K562 (cell line): ENCODE measurements around the gene DGUOK. TPM values are rescaled to one million over a fixed set of nuclear protein-coding genes. Genes with fewer than 3 reads are reported as not detected.

Source experiments
- ATAC-seq: fragments of 200-7000 bp; cut with Tn5 transposase; 3 replicates; pipeline ENCODE4 v1.9.1; 2020; ENCODE audit warnings: moderate library complexity
- BruUV-seq: library from RNA; stranded (reverse); fragments of 400-500 nt; replicated peaks from 2 replicates; lab custom pipeline; 2021; lab: Mats Ljungman, UMichigan
- CTCF ChIA-PET: fragments of 300-600 bp; formaldehyde crosslinking; extraction: SDS; loops from one replicate; lab custom pipeline; 2021; ENCODE audit warnings: low intra/inter-chr PET ratio; lab: Yijun Ruan, JAX
- POLR2A ChIA-PET: fragments of 300-600, 350-650 bp; sonication (Branson Sonifier 250); formaldehyde crosslinking; extraction: SDS; loops from one replicate; lab custom pipeline; 2021; ENCODE audit warnings: antibody characterized with exemption, inconsistent platforms; lab: Yijun Ruan, JAX
- DNase-seq, 4 experiments: peaks; one replicate each; pipeline versions ENCODE4 v3.0.0 to v3.0.0-alpha.2; 2011 to 2018; ENCODE audit warnings: low spot score in 3 of 4, mixed read lengths in 3 of 4; ENCODE audit errors: extremely low read depth in 1 of 4
- FAIRE-seq: peaks from 2 replicates; lab custom pipeline; 2011; peaks lifted over from hg19 to GRCh38; lab: Jason Lieb, UNC
- H2AFZ ChIP-seq: 2 replicates; pipeline ENCODE4 v1.6.0; 2011; ENCODE audit warnings: low read depth, low read length, control low read depth, inconsistent platforms
- H3K27ac ChIP-seq: fragments of 200-600 bp; 3 replicates; pipeline ENCODE4 v1.8.0; 2011; ENCODE audit warnings: low read depth, mild to moderate bottlenecking, control low read depth, inconsistent platforms, low read length, moderate library complexity, mixed read lengths; ENCODE audit errors: extremely low read depth
- H3K27me3 ChIP-seq, 2 experiments: fragments of 300-600 bp in 1 of 2; 2 replicates in 1 of 2; 3 replicates in 1 of 2; pipeline versions ENCODE4 v1.6.0 to v1.8.0; 2011; ENCODE audit warnings: inconsistent platforms in 2 of 2, low read length in 2 of 2, mild to moderate bottlenecking in 1 of 2, mixed read lengths in 1 of 2, moderate library complexity in 1 of 2; ENCODE audit not compliant: control insufficient read depth in 2 of 2, insufficient read depth in 2 of 2
- H3K36me3 ChIP-seq: fragments of 300-600 bp; 3 replicates; pipeline ENCODE4 v1.8.0; 2011; ENCODE audit warnings: mild to moderate bottlenecking, low read length, inconsistent platforms; ENCODE audit not compliant: control insufficient read depth, insufficient read depth
- H3K4me1 ChIP-seq, 2 experiments: fragments of 200-600 bp in 1 of 2; replicated peaks in 1 of 2; 2 replicates in 1 of 2; 3 replicates in 1 of 2; pipeline versions ENCODE4 v1.5.1 to v1.8.0; 2011; ENCODE audit warnings: inconsistent platforms in 2 of 2, low read length in 2 of 2, mild to moderate bottlenecking in 1 of 2, mixed read lengths in 1 of 2, moderate library complexity in 1 of 2; ENCODE audit not compliant: control insufficient read depth in 2 of 2, insufficient read depth in 2 of 2
- H3K4me2 ChIP-seq: 2 replicates; pipeline ENCODE4 v1.6.1; 2011; ENCODE audit warnings: low read length, control low read depth, inconsistent platforms, mixed read lengths; ENCODE audit not compliant: insufficient read depth
- H3K4me3 ChIP-seq: fragments of 200-600 bp; sonication (generic), shearing (Covaris generic); 2 replicates; pipeline ENCODE4 v1.5.1; 2016; ENCODE audit warnings: control low read depth, inconsistent platforms
- H3K79me2 ChIP-seq: fragments of 200-600 bp; 3 replicates; pipeline ENCODE4 v1.8.0; 2011; ENCODE audit warnings: low read length, inconsistent platforms; ENCODE audit not compliant: control insufficient read depth, insufficient read depth
- H3K9ac ChIP-seq, 2 experiments: 2 replicates each; pipeline versions ENCODE4 v1.6.0 to v1.6.1; 2011; ENCODE audit warnings: low read depth in 2 of 2, low read length in 2 of 2, control low read depth in 1 of 2, inconsistent platforms in 1 of 2, mild to moderate bottlenecking in 1 of 2, mixed read lengths in 1 of 2; ENCODE audit not compliant: insufficient read depth in 1 of 2
- H3K9me1 ChIP-seq: one replicate; pipeline ENCODE4 v1.6.0; 2011; ENCODE audit warnings: inconsistent platforms, mild to moderate bottlenecking, low read length, moderate library complexity; ENCODE audit not compliant: control insufficient read depth, insufficient read depth
- H3K9me3 ChIP-seq: replicated peaks from 2 replicates; pipeline ENCODE4 v1.5.1; 2011; ENCODE audit warnings: low read depth, low read length, inconsistent platforms; ENCODE audit not compliant: control insufficient read depth, insufficient read depth
- H4K20me1 ChIP-seq: replicated peaks from 2 replicates; pipeline ENCODE4 v1.6.1; 2011; ENCODE audit warnings: low read length, inconsistent platforms, mixed read lengths; ENCODE audit not compliant: control insufficient read depth, insufficient read depth
- ZNF121 ChIP-seq: sonication (generic); formaldehyde crosslinking; conservative IDR thresholded peaks from 2 replicates; pipeline ENCODE4 v1.8.0; 2022; ENCODE audit warnings: missing genetic modification reagents
- ZNF165 ChIP-seq: fragments of 250-450 bp; sonication (Bioruptor Pico); IDR thresholded peaks from 2 replicates; pipeline ENCODE4 v1.4.0; 2020; ENCODE audit warnings: borderline replicate concordance
- ZNF316 ChIP-seq: fragments of 450-650 bp; IDR thresholded peaks from 2 replicates; pipeline ENCODE4 v1.6.1; 2016
- ZNF507 ChIP-seq: conservative IDR thresholded peaks from 2 replicates; pipeline ENCODE4 v1.6.1; 2017; ENCODE audit warnings: missing genetic modification characterization, missing compliant biosample characterization
- ZNF696 ChIP-seq: fragments of 250-450 bp; sonication (Bioruptor Pico); conservative IDR thresholded peaks from 2 replicates; pipeline ENCODE4 v1.4.0; 2020; ENCODE audit warnings: mild to moderate bottlenecking, moderate library complexity
- WGBS: fragments of 100-300 bp; shearing (Covaris generic); methylation state at CpG from one replicate; pipeline ENCODE4 v1.1.6; 2016; ENCODE audit warnings: low coverage, mixed read lengths; ENCODE audit not compliant: insufficient coverage; ENCODE audit errors: missing lambda C conversion rate; 5-methylcytosine and 5-hydroxymethylcytosine counted together
- in situ Hi-C: fragments of 300-500 bp; cut with MboI; formaldehyde crosslinking; loops from 4 replicates; pipeline ENCODE4 v1.15.0; 2018; ENCODE audit warnings: inconsistent platforms, mixed read lengths
- intact Hi-C: fragments of 100-400 bp; cut with micrococcal nuclease; formaldehyde crosslinking; loops from 2 replicates; pipeline ENCODE4 v1.14.2; 2022
- polyA plus RNA-seq, 8 experiments: library from polyadenylated mRNA; depleted of rRNA in 4 of 8; stranded (reverse) in 5 of 8; unstranded in 3 of 8; fragments of >200 nt; fragmentation: Nextera tagmentation in 2 of 8; fragmentation: Illumina TruSeq in 1 of 8; extraction: Ambion mirVana in 2 of 8; extraction: Trizol in 1 of 8; gene quantifications; 2 replicates each; pipeline versions ENCODE4 v1.2.1 to v1.2.3, GENCODE V29; 2011 to 2014; ENCODE audit warnings: inconsistent platforms in 1 of 8, missing spikeins in 1 of 8
- total RNA-seq, 7 experiments: library from RNA; depleted of rRNA in 6 of 7; stranded (reverse); fragments of >200 nt in 6 of 7; fragmentation: Illumina TruSeq in 2 of 7; extraction: Trizol in 2 of 7; gene quantifications; 2 replicates each; pipeline versions ENCODE4 v1.2.1 to v1.2.3, GENCODE V29; 2011 to 2021; ENCODE audit warnings: low replicate concordance in 1 of 7
- TF ChIP-seq, protein P1 (sequence below): fragments of 450-650 bp; IDR thresholded peaks from 2 replicates; pipeline ENCODE4 v1.6.1; 2016; ENCODE audit warnings: mild to moderate bottlenecking, moderate library complexity
- TF ChIP-seq, protein P2 (sequence below), 2 experiments: IDR thresholded peaks; 2 replicates each; pipeline ENCODE4 v1.6.1; 2012; ENCODE audit warnings: improper control_type of control experiment in 2 of 2, low read depth in 2 of 2, low read length in 2 of 2, borderline replicate concordance in 1 of 2

The DGUOK gene
- total and polyA plus RNA-seq, 9 of the 15 experiments (the other 6 are each of a cell fraction or from before 2014, with no cell fraction given): 67.0 to 288 (median 126) TPM

DNA sequence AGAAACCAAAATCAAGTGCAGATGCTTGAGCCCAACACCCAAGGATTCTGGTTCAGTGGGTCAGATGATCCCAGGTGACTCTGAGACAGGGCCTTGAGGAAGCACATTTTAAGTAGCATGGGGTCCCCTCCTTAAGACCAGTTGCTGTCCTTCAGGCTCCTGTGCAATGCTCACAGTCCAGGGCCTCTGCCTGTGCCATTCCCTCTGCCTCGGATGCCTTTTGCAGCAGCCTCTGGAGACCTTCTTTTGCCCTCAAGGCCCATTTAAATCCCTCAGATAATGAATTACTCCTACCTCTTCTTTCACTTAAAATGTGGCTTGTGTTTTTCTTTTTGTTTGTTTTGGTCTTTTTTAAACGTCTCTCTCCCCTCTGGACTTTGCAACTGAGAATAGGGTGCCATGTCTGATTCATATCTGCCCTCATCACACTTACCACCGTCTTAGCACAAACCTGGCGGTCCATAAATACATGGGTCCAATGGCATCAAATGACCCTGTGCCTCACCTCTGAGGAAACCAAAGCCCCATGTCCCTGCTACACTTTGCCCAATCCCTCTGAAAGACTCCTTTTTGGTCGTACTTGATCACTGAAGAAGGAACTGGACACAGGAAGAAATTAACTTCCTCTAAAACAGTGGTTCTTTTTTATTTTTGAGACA is 19.7 kb upstream of the DGUOK start:
- in situ Hi-C loops: no loop called here
- Histone ChIP-seq H3K27me3 (no peaks in the 10 kb centered on the region; a peak in 1 of 5 replicates), H2AFZ (peak overlapping the region; percentile 3; the same call in 1 of the 2 replicates), H3K27ac (no peak overlapping the region), H3K9me1 (no peaks in the 10 kb centered on the region), H3K36me3 (no peaks in the 10 kb centered on the region), H3K4me3 (no peak overlapping the region), H3K9me3 (no peaks in the 10 kb centered on the region), H4K20me1 (no peaks in the 10 kb centered on the region), H3K4me2 (no peak overlapping the region), H3K9ac (peak overlapping the region in 1 of 2 experiments; percentile 16; a peak in 1 of 4 replicates), H3K4me1 (no peaks in the 10 kb centered on the region; a peak in 1 of 5 replicates), H3K79me2 (no peaks in the 10 kb centered on the region)
- no peak for FAIRE-seq
- no peak for ATAC-seq
- no TSS peak for BruUV-seq
- ChIA-PET CTCF (interaction anchor here (0.7 kb wide), 1 partner anchor 80 kb away, joined by 3 read pairs; no protein-coding TSS in a partner anchor), POLR2A (interaction anchor here (1.5 to 1.6 kb wide), 2 partner anchors 10 to 14 kb away, joined by 3 to 8 read pairs; no protein-coding TSS in a partner anchor)
- intact Hi-C loops: loop anchor here (5.0 kb wide), 1 partner anchor 215 kb away; no protein-coding TSS in a partner anchor
- WGBS: 41% methylated on average over 5 of the region's 5 CpGs
- no peak for DNase-seq
- TF ChIP-seq ZNF507: no peak
- TF ChIP-seq ZNF696 (CRISPR knock-in tag): no peak
- no peak for TF ChIP-seq ZNF316
- TF ChIP-seq, protein P1, sequence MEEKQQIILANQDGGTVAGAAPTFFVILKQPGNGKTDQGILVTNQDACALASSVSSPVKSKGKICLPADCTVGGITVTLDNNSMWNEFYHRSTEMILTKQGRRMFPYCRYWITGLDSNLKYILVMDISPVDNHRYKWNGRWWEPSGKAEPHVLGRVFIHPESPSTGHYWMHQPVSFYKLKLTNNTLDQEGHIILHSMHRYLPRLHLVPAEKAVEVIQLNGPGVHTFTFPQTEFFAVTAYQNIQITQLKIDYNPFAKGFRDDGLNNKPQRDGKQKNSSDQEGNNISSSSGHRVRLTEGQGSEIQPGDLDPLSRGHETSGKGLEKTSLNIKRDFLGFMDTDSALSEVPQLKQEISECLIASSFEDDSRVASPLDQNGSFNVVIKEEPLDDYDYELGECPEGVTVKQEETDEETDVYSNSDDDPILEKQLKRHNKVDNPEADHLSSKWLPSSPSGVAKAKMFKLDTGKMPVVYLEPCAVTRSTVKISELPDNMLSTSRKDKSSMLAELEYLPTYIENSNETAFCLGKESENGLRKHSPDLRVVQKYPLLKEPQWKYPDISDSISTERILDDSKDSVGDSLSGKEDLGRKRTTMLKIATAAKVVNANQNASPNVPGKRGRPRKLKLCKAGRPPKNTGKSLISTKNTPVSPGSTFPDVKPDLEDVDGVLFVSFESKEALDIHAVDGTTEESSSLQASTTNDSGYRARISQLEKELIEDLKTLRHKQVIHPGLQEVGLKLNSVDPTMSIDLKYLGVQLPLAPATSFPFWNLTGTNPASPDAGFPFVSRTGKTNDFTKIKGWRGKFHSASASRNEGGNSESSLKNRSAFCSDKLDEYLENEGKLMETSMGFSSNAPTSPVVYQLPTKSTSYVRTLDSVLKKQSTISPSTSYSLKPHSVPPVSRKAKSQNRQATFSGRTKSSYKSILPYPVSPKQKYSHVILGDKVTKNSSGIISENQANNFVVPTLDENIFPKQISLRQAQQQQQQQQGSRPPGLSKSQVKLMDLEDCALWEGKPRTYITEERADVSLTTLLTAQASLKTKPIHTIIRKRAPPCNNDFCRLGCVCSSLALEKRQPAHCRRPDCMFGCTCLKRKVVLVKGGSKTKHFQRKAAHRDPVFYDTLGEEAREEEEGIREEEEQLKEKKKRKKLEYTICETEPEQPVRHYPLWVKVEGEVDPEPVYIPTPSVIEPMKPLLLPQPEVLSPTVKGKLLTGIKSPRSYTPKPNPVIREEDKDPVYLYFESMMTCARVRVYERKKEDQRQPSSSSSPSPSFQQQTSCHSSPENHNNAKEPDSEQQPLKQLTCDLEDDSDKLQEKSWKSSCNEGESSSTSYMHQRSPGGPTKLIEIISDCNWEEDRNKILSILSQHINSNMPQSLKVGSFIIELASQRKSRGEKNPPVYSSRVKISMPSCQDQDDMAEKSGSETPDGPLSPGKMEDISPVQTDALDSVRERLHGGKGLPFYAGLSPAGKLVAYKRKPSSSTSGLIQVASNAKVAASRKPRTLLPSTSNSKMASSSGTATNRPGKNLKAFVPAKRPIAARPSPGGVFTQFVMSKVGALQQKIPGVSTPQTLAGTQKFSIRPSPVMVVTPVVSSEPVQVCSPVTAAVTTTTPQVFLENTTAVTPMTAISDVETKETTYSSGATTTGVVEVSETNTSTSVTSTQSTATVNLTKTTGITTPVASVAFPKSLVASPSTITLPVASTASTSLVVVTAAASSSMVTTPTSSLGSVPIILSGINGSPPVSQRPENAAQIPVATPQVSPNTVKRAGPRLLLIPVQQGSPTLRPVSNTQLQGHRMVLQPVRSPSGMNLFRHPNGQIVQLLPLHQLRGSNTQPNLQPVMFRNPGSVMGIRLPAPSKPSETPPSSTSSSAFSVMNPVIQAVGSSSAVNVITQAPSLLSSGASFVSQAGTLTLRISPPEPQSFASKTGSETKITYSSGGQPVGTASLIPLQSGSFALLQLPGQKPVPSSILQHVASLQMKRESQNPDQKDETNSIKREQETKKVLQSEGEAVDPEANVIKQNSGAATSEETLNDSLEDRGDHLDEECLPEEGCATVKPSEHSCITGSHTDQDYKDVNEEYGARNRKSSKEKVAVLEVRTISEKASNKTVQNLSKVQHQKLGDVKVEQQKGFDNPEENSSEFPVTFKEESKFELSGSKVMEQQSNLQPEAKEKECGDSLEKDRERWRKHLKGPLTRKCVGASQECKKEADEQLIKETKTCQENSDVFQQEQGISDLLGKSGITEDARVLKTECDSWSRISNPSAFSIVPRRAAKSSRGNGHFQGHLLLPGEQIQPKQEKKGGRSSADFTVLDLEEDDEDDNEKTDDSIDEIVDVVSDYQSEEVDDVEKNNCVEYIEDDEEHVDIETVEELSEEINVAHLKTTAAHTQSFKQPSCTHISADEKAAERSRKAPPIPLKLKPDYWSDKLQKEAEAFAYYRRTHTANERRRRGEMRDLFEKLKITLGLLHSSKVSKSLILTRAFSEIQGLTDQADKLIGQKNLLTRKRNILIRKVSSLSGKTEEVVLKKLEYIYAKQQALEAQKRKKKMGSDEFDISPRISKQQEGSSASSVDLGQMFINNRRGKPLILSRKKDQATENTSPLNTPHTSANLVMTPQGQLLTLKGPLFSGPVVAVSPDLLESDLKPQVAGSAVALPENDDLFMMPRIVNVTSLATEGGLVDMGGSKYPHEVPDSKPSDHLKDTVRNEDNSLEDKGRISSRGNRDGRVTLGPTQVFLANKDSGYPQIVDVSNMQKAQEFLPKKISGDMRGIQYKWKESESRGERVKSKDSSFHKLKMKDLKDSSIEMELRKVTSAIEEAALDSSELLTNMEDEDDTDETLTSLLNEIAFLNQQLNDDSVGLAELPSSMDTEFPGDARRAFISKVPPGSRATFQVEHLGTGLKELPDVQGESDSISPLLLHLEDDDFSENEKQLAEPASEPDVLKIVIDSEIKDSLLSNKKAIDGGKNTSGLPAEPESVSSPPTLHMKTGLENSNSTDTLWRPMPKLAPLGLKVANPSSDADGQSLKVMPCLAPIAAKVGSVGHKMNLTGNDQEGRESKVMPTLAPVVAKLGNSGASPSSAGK: no peak
- no peak for TF ChIP-seq ZNF165 (CRISPR knock-in tag)
- no peak for TF ChIP-seq ZNF121 (CRISPR knock-in tag)
- TF ChIP-seq, protein P2, sequence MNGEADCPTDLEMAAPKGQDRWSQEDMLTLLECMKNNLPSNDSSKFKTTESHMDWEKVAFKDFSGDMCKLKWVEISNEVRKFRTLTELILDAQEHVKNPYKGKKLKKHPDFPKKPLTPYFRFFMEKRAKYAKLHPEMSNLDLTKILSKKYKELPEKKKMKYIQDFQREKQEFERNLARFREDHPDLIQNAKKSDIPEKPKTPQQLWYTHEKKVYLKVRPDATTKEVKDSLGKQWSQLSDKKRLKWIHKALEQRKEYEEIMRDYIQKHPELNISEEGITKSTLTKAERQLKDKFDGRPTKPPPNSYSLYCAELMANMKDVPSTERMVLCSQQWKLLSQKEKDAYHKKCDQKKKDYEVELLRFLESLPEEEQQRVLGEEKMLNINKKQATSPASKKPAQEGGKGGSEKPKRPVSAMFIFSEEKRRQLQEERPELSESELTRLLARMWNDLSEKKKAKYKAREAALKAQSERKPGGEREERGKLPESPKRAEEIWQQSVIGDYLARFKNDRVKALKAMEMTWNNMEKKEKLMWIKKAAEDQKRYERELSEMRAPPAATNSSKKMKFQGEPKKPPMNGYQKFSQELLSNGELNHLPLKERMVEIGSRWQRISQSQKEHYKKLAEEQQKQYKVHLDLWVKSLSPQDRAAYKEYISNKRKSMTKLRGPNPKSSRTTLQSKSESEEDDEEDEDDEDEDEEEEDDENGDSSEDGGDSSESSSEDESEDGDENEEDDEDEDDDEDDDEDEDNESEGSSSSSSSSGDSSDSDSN (IDR thresholded peaks at IDR 0.05; ENCODE audit: borderline replicate concordance in 1 of 2, low read depth in 2 of 2, low read length in 2 of 2): no peak
